A673 (cell line): ENCODE measurements around the gene CARMIL3.

Experiments used
- EZH2 ChIP-seq: fragments of 200-600 bp; sonication (generic); IDR thresholded peaks from 2 replicates; pipeline ENCODE4 v1.6.1; 2017; ENCODE audit warnings: borderline replicate concordance, low read depth, mild to moderate bottlenecking, mixed read lengths, antibody characterized with exemption, low read length; ENCODE audit not compliant: poor library complexity, severe bottlenecking
- TF ChIP-seq, protein P1 (sequence below): fragments of 300-800, 200-600 bp; sonication (generic); conservative IDR thresholded peaks from 2 replicates; pipeline ENCODE4 v1.5.1; 2017; ENCODE audit warnings: low read depth, mild to moderate bottlenecking, antibody characterized with exemption, low read length, moderate library complexity, mixed read lengths

DNA sequence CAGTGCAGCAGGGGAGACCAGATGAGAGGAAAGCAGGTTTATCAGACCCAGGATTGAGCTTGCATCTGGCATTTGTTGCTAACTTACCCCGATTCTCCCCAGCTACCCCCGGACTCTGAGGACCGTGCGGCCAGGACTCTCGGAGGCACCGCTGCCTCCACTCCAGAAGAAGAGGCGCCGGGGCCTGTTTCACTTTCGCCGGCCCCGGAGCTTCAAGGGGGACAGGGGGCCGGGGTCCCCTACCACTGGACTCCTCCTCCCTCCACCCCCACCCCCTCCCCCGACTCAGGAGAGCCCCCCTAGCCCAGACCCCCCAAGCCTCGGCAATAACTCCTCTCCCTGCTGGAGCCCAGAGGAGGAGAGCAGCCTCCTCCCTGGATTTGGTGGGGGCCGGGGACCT lies 13.0 kb downstream of the CARMIL3 start:
- TF ChIP-seq, protein P1, sequence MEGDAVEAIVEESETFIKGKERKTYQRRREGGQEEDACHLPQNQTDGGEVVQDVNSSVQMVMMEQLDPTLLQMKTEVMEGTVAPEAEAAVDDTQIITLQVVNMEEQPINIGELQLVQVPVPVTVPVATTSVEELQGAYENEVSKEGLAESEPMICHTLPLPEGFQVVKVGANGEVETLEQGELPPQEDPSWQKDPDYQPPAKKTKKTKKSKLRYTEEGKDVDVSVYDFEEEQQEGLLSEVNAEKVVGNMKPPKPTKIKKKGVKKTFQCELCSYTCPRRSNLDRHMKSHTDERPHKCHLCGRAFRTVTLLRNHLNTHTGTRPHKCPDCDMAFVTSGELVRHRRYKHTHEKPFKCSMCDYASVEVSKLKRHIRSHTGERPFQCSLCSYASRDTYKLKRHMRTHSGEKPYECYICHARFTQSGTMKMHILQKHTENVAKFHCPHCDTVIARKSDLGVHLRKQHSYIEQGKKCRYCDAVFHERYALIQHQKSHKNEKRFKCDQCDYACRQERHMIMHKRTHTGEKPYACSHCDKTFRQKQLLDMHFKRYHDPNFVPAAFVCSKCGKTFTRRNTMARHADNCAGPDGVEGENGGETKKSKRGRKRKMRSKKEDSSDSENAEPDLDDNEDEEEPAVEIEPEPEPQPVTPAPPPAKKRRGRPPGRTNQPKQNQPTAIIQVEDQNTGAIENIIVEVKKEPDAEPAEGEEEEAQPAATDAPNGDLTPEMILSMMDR = no peak
- no peak for TF ChIP-seq EZH2
